CD4-positive, alpha-beta T cell (primary cell): ENCODE data around the gene LRRC55. TPM values are rescaled to one million over a fixed set of nuclear protein-coding genes. Genes with fewer than 3 reads are reported as not detected.

Experiments used
- ATAC-seq: fragments of 200-7000 bp; cut with Tn5 transposase; one replicate; pipeline ENCODE4 v1.10.0; 2022; ENCODE audit warnings: mild to moderate bottlenecking; ENCODE audit not compliant: poor library complexity
- CTCF ChIA-PET: fragments of 350-600 bp; sonication (Branson Sonifier 250); formaldehyde crosslinking; loops from one replicate; lab custom pipeline; 2021; ENCODE audit warnings: antibody characterized with exemption, inconsistent platforms; lab: Charles Lee
- POLR2A ChIA-PET: fragments of 350-600 bp; sonication (Branson Sonifier 250); formaldehyde crosslinking; loops from one replicate; lab custom pipeline; 2021; ENCODE audit warnings: antibody characterized with exemption, inconsistent platforms; lab: Charles Lee
- DNase-seq, 14 experiments: peaks; one replicate each; pipeline ENCODE4 v3.0.0-alpha.2; 2013 to 2020; ENCODE audit warnings: mixed read lengths in 2 of 14
- H3K27ac ChIP-seq, 2 donors: one replicate each; pipeline versions ENCODE4 v1.5.1 to v1.7.0; 2013; ENCODE audit warnings: low read length in 2 of 2, low read depth in 1 of 2, mild to moderate bottlenecking in 1 of 2
- H3K27me3 ChIP-seq, 2 experiments: 1 replicate in 1 of 2; 2 replicates in 1 of 2; pipeline versions ENCODE4 v1.6.1 to v1.7.0; 2013; ENCODE audit warnings: low read length in 2 of 2, control low read depth in 1 of 2, mild to moderate bottlenecking in 1 of 2, moderate library complexity in 1 of 2; ENCODE audit not compliant: insufficient read depth in 2 of 2, control insufficient read depth in 1 of 2
- H3K36me3 ChIP-seq: one replicate; pipeline ENCODE4 v1.6.1; 2013; ENCODE audit warnings: low read length, control low read depth; ENCODE audit not compliant: insufficient read depth
- H3K4me1 ChIP-seq: one replicate; pipeline ENCODE4 v1.6.1; 2013; ENCODE audit warnings: low read length, control low read depth; ENCODE audit not compliant: insufficient read depth
- H3K4me3 ChIP-seq: one replicate; pipeline ENCODE4 v1.5.1; 2013; ENCODE audit warnings: mild to moderate bottlenecking, low read length, moderate library complexity
- H3K9me3 ChIP-seq, 2 experiments: 1 replicate in 1 of 2; 2 replicates in 1 of 2; pipeline versions ENCODE4 v1.6.1 to v1.7.0; 2013; ENCODE audit warnings: low read length in 2 of 2, mild to moderate bottlenecking in 2 of 2, control low read depth in 1 of 2, moderate library complexity in 1 of 2; ENCODE audit not compliant: control insufficient read depth in 1 of 2, insufficient read depth in 1 of 2
- H3K27ac Mint-ChIP-seq: one replicate; pipeline ENCODE4 v1.8.0; 2020; ENCODE audit warnings: mixed read lengths
- H3K27me3 Mint-ChIP-seq: one replicate; pipeline ENCODE4 v1.8.0; 2021; ENCODE audit warnings: mixed read lengths
- H3K36me3 Mint-ChIP-seq: one replicate; pipeline ENCODE4 v1.8.0; 2021; ENCODE audit warnings: low read depth, mixed read lengths
- H3K4me1 Mint-ChIP-seq: one replicate; pipeline ENCODE4 v1.8.0; 2021; ENCODE audit warnings: low read depth, mixed read lengths
- H3K4me3 Mint-ChIP-seq: one replicate; pipeline ENCODE4 v1.8.0; 2020; ENCODE audit warnings: mild to moderate bottlenecking, mixed read lengths
- H3K9me3 Mint-ChIP-seq: one replicate; pipeline ENCODE4 v1.8.0; 2020; ENCODE audit warnings: mixed read lengths
- intact Hi-C, 2 experiments: fragments of 100-400 bp; cut with DNase I in 1 of 2; cut with micrococcal nuclease in 1 of 2; formaldehyde crosslinking; loops; one replicate each; pipeline versions ENCODE4 v1.15.1 to v1.9.0; 2023 to 2025; cut with DNase I, micrococcal nuclease
- total RNA-seq, 174 experiments: library from RNA in 2 of 174; stranded (reverse) in 2 of 174; gene quantifications; one replicate each; pipeline ENCODE4 v1.2.3 and lab custom pipeline; 2021 to 2026
- TF ChIP-seq, protein P1 (sequence below): fragments of 200-600 bp; IDR thresholded peaks from one replicate; pipeline ENCODE4 v1.8.0; 2022; ENCODE audit warnings: antibody characterized with exemption, mild to moderate bottlenecking

LRRC55 gene
- total RNA-seq, 2 experiments from 2014 or later = not detected

DNA sequence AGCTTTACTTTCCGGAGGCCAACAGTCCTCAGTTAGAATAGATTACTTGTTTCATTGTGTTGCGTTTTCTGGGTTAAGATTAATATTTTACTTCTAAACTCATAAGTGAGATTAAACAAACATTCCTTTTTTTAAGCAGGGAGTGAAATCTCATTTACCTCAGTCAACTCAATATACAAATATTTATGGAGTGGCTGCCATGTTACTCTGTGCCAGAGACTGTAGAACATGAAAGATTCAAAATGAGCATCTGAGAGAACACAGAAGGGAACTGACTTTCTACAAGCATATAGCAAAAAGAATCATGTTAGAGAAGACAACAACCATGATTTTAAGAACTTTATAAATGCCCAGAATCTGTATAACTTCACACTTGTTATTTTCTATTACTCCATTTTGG lies 3.4 kb upstream of the LRRC55 start:
- H3K4me3 ChIP-seq = no peak overlapping the region
- ChIA-PET POLR2A (no interaction called here), CTCF (no interaction called here)
- DNase-seq (no peak), ATAC-seq (no peak)
- H3K27ac Mint-ChIP-seq = no peak overlapping the region
- H3K36me3 ChIP-seq = no peaks in the 10 kb centered on the region
- H3K9me3 Mint-ChIP-seq = no peaks in the 10 kb centered on the region
- intact Hi-C loops = no loop called here
- no peaks in the 10 kb centered on the region for H3K4me1 Mint-ChIP-seq
- H3K4me1 ChIP-seq = no peaks in the 10 kb centered on the region
- TF ChIP-seq, protein P1, sequence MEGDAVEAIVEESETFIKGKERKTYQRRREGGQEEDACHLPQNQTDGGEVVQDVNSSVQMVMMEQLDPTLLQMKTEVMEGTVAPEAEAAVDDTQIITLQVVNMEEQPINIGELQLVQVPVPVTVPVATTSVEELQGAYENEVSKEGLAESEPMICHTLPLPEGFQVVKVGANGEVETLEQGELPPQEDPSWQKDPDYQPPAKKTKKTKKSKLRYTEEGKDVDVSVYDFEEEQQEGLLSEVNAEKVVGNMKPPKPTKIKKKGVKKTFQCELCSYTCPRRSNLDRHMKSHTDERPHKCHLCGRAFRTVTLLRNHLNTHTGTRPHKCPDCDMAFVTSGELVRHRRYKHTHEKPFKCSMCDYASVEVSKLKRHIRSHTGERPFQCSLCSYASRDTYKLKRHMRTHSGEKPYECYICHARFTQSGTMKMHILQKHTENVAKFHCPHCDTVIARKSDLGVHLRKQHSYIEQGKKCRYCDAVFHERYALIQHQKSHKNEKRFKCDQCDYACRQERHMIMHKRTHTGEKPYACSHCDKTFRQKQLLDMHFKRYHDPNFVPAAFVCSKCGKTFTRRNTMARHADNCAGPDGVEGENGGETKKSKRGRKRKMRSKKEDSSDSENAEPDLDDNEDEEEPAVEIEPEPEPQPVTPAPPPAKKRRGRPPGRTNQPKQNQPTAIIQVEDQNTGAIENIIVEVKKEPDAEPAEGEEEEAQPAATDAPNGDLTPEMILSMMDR = no peak
- no peak overlapping the region for H3K4me3 Mint-ChIP-seq
- H3K27me3 ChIP-seq = peaks cover 17 to 34% of the 10 kb centered on the region in 2 experiments
- no peak overlapping the region for H3K27ac ChIP-seq
- peaks cover 7 to 24% of the 10 kb centered on the region in 2 experiments for H3K9me3 ChIP-seq
- peaks cover 79% of the 10 kb centered on the region for H3K27me3 Mint-ChIP-seq
- no peaks in the 10 kb centered on the region for H3K36me3 Mint-ChIP-seq

DNA sequence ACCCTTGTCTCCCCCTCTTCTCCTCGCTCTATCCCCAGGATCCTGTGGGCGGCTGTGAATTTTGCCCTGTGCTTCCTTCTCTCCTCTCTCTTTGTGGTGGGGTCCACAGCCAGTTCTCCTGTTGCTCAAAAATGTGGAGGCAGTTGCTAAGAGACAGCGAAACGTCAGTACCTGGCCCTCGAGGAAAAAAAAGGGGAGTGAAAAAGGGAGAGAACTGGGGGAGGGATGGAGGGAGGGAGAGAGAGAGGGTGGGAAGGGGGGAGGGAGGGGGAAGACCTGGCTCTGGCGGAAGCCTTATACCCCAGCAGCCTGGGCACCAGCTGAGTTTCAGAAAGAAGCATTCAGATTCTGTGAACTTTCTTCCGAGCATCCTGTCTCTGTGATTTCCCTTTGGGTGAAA lies 2.1 kb upstream of the LRRC55 start:
- no peak overlapping the region for H3K27ac Mint-ChIP-seq
- CTCF ChIA-PET = no interaction called here
- no peaks in the 10 kb centered on the region for H3K36me3 Mint-ChIP-seq
- peaks cover 69% of the 10 kb centered on the region for H3K27me3 Mint-ChIP-seq
- H3K4me1 ChIP-seq = no peaks in the 10 kb centered on the region
- no peak for DNase-seq
- H3K4me1 Mint-ChIP-seq = no peaks in the 10 kb centered on the region
- POLR2A ChIA-PET = no interaction called here
- no peak overlapping the region for H3K27ac ChIP-seq
- H3K27me3 ChIP-seq = peaks cover 17 to 34% of the 10 kb centered on the region in 2 experiments
- no peaks in the 10 kb centered on the region for H3K36me3 ChIP-seq
- intact Hi-C loops = no loop called here
- no peak overlapping the region for H3K4me3 Mint-ChIP-seq
- no peak overlapping the region for H3K4me3 ChIP-seq
- no peak for ATAC-seq
- H3K9me3 ChIP-seq = peaks cover 7 to 24% of the 10 kb centered on the region in 2 experiments
- TF ChIP-seq, protein P1 = no peak
- no peaks in the 10 kb centered on the region for H3K9me3 Mint-ChIP-seq

DNA sequence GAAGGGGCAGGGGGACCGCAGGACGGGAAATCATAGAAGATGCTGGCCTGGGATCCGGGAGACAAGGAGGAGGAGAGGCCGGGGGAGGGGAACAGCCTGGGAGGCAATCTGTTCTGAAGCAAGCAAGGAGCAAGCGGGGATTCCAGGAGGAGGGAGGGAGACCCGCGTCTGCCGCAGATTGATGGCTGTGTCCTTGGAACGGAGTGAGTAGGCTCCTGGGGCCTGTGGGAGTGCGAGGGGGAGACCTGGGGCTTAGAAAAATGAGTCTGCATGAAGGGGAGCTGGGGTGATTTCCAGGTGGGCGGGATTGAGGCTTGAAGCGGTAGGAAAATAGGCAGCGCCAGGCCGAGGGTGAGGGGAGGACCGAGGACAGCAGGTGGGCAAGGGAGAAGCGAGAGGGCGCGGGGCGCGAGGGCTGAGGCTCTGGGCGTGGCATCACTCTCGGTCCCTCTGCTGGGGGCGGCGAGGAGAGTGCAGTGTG lies 1.6 kb upstream of the LRRC55 start:
- no peak overlapping the region for H3K4me3 ChIP-seq
- TF ChIP-seq, protein P1 = no peak
- peaks cover 17 to 32% of the 10 kb centered on the region in 2 experiments for H3K27me3 ChIP-seq
- Mint-ChIP-seq H3K4me1 (no peaks in the 10 kb centered on the region), H3K27me3 (peaks cover 66% of the 10 kb centered on the region), H3K9me3 (no peaks in the 10 kb centered on the region), H3K36me3 (no peaks in the 10 kb centered on the region), H3K4me3 (no peak overlapping the region), H3K27ac (no peak overlapping the region)
- DNase-seq (no peak), ATAC-seq (no peak)
- intact Hi-C loops = no loop called here
- ChIA-PET CTCF (no interaction called here), POLR2A (no interaction called here)
- H3K27ac ChIP-seq = no peak overlapping the region
- H3K9me3 ChIP-seq = peaks cover 7 to 24% of the 10 kb centered on the region in 2 experiments
- H3K36me3 ChIP-seq = no peaks in the 10 kb centered on the region
- no peaks in the 10 kb centered on the region for H3K4me1 ChIP-seq
